Measurements from ENCODE around the gene PSMD6. TPM values are rescaled to one million over a fixed set of nuclear protein-coding genes. Genes with fewer than 3 reads are reported as not detected.

Gene PSMD6
- total and polyA plus RNA-seq, 2 donors = 78.9 to 96.5 TPM

DNA sequence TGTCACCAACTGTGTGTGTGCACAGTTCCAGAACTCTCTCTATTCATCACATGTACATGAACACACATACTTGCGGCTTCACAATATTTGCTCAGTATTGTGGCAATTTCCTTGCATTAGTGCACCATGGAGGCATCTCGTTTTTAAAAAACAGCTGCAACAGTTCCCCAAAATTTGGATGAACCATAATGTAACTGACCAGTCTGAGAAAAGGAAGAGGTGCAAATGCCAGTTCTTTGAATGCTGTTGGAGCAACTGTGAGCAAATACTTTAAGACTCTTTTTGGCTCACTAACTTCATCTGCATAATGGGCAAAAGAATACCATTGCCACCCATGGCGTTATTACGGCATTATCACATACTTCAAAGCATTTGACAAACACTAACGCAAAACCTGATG lies 38.3 kb upstream of the PSMD6 start:
- WGBS = 95% methylated on average over 5 of the region's 5 CpGs
- Histone ChIP-seq H3K36me3 (ENCODE audit: control insufficient read depth in 2 of 2, insufficient read depth in 2 of 2, low read length in 1 of 2) (no peaks in the 10 kb centered on the region), H3K4me3 (ENCODE audit: low read length in 2 of 2) (no peak overlapping the region), H3K27me3 (ENCODE audit: control insufficient read depth in 2 of 2, insufficient read depth in 1 of 2, low read length in 1 of 2) (no peaks in the 10 kb centered on the region), H3K27ac (ENCODE audit: low read depth in 1 of 2, low read length in 1 of 2) (no peak overlapping the region), H3K4me1 (ENCODE audit: control insufficient read depth in 2 of 2, insufficient read depth in 2 of 2, low read length in 2 of 2) (no peaks in the 10 kb centered on the region), H3K9me3 (ENCODE audit: control insufficient read depth in 2 of 2, insufficient read depth in 1 of 2, low read length in 1 of 2) (no peaks in the 10 kb centered on the region)
- DNase-seq (ENCODE audit: low read depth in 6 of 9, low spot score in 9 of 9) = no peak

DNA sequence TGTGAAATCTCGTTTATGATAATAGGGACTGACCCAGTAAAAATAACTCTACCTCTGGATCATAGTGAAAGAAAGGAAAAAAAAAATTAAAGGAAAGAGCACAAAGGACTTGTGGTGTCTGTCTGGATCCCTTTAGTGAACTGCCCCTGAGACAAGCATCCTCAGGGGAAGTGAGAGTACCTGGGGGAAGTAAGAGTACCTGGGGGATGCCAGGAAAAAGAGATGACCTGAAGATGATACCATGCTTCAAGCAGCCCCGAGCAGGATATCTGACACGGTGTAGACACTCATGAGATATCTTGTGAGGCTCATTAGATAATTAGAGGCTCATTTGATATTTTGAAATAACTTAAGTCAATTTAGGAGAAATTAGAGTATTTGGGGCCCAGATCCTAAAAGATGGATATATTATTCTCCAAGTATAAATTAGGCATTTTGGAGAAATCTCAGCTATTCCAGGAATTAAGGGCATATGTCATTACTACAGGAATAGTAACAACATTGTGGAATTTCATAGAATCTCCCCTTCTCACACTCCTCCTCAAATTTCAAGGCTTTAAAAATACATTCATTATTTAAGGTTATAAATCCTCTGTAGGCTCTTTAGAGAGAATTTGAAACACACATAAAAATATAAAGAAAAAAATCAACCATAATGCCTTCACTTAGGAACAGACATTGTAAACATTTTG lies 36.3 kb upstream of the PSMD6 start:
- 94% methylated on average over 3 of the region's 3 CpGs for WGBS
- no peaks in the 10 kb centered on the region for H3K4me1 ChIP-seq (ENCODE audit: control insufficient read depth in 2 of 2, insufficient read depth in 2 of 2, low read length in 2 of 2)
- no peaks in the 10 kb centered on the region for H3K36me3 ChIP-seq (ENCODE audit: control insufficient read depth in 2 of 2, insufficient read depth in 2 of 2, low read length in 1 of 2)
- no peak overlapping the region for H3K4me3 ChIP-seq (ENCODE audit: low read length in 2 of 2)
- no peaks in the 10 kb centered on the region for H3K27me3 ChIP-seq (ENCODE audit: control insufficient read depth in 2 of 2, insufficient read depth in 1 of 2, low read length in 1 of 2)
- H3K9me3 ChIP-seq (ENCODE audit: control insufficient read depth in 2 of 2, insufficient read depth in 1 of 2, low read length in 1 of 2) = no peaks in the 10 kb centered on the region
- no peak overlapping the region for H3K27ac ChIP-seq (ENCODE audit: low read depth in 1 of 2, low read length in 1 of 2)
- DNase-seq (ENCODE audit: low read depth in 6 of 9, low spot score in 9 of 9) = no peak

DNA sequence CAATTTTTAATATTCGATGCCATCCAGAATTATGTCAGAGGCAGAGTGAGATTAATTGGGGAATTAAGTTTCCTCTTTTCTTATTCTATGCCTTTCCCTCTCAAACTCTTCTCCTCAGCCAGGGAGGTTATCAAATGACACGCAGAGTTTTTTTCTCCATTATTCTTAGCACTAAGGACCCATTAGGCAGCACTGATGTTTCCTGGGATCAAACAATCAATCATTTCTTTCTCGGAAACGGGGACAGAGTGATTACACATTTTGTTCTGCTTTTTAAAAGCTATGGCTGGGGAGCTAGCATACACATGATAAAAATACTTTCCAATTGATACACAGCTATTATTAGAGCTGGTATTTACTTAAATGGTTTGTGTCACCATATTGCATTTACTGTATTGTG lies 35.3 kb upstream of the PSMD6 start:
- no peak overlapping the region for H3K27ac ChIP-seq (ENCODE audit: low read depth in 1 of 2, low read length in 1 of 2)
- H3K36me3 ChIP-seq (ENCODE audit: control insufficient read depth in 2 of 2, insufficient read depth in 2 of 2, low read length in 1 of 2) = no peaks in the 10 kb centered on the region
- 15% methylated on average over 4 of the region's 4 CpGs for WGBS
- no peaks in the 10 kb centered on the region for H3K9me3 ChIP-seq (ENCODE audit: control insufficient read depth in 2 of 2, insufficient read depth in 1 of 2, low read length in 1 of 2)
- no peaks in the 10 kb centered on the region for H3K27me3 ChIP-seq (ENCODE audit: control insufficient read depth in 2 of 2, insufficient read depth in 1 of 2, low read length in 1 of 2)
- H3K4me3 ChIP-seq (ENCODE audit: low read length in 2 of 2) = no peak overlapping the region
- no peaks in the 10 kb centered on the region for H3K4me1 ChIP-seq (ENCODE audit: control insufficient read depth in 2 of 2, insufficient read depth in 2 of 2, low read length in 2 of 2)
- no peak for DNase-seq (ENCODE audit: low read depth in 6 of 9, low spot score in 9 of 9)

DNA sequence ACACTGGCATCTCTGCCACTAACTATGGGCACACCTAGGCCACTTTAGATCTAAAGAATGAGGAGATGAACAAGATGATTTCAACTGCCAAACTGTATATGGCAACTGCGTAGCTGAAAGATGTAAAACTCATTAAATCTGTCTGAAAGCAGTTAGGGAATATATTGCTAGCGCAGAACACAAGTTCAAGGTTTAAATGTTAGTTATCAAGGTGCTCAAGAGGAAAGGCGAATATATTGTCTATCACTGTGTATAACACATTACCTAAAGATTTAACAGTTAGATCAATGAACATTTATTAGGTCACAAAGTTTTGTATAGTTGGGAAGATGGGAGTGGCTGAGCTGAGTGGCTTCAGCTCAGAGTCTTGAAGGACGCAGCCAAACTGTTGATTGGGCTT lies 33.9 kb upstream of the PSMD6 start:
- WGBS = 96% methylated on average over 4 of the region's 4 CpGs
- no peak for DNase-seq (ENCODE audit: low read depth in 6 of 9, low spot score in 9 of 9)
- H3K27me3 ChIP-seq (ENCODE audit: control insufficient read depth in 2 of 2, insufficient read depth in 1 of 2, low read length in 1 of 2) = no peaks in the 10 kb centered on the region

DNA sequence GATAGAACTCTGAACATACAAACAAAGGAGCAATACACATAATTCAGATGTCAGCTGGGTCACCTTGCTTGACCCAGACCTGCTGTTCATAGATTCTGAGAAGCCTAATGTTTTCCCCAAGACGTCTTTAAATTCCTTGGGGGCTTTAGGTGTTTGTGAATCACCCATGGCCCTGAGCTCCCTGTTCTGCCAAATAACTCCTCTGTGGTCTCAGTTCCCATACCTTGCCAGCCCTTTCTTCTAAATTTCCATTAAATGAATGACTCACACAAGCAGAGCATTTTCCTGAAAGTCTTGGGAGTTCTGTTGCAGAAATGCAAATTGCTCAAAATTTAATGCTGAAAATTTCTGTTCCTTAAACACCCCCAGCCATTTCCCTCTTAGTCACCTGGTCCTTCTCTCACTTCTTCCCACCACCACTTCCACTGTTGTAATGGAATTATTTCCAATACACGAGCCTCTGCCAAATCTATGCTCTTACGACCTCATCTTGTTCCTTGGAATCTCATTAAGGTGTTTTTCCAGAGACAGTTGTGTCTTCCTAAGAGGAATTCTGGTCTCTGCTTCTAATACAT lies 33.4 kb upstream of the PSMD6 start:
- Histone ChIP-seq H3K36me3 (ENCODE audit: control insufficient read depth in 2 of 2, insufficient read depth in 2 of 2, low read length in 1 of 2) (no peaks in the 10 kb centered on the region), H3K4me3 (ENCODE audit: low read length in 2 of 2) (no peak overlapping the region), H3K4me1 (ENCODE audit: control insufficient read depth in 2 of 2, insufficient read depth in 2 of 2, low read length in 2 of 2) (no peaks in the 10 kb centered on the region), H3K27me3 (ENCODE audit: control insufficient read depth in 2 of 2, insufficient read depth in 1 of 2, low read length in 1 of 2) (no peaks in the 10 kb centered on the region), H3K9me3 (ENCODE audit: control insufficient read depth in 2 of 2, insufficient read depth in 1 of 2, low read length in 1 of 2) (no peaks in the 10 kb centered on the region), H3K27ac (ENCODE audit: low read depth in 1 of 2, low read length in 1 of 2) (no peak overlapping the region)
- no peak for DNase-seq (ENCODE audit: low read depth in 6 of 9, low spot score in 9 of 9)
- WGBS = 92% methylated on average over 3 of the region's 3 CpGs

More for the DNA sequence above, 33.9 kb upstream of the PSMD6 start:
- no peak overlapping the region for H3K4me3 ChIP-seq (ENCODE audit: low read length in 2 of 2)
- no peaks in the 10 kb centered on the region for H3K9me3 ChIP-seq (ENCODE audit: control insufficient read depth in 2 of 2, insufficient read depth in 1 of 2, low read length in 1 of 2)
- no peak overlapping the region for H3K27ac ChIP-seq (ENCODE audit: low read depth in 1 of 2, low read length in 1 of 2)
- no peaks in the 10 kb centered on the region for H3K36me3 ChIP-seq (ENCODE audit: control insufficient read depth in 2 of 2, insufficient read depth in 2 of 2, low read length in 1 of 2)
- H3K4me1 ChIP-seq (ENCODE audit: control insufficient read depth in 2 of 2, insufficient read depth in 2 of 2, low read length in 2 of 2) = no peaks in the 10 kb centered on the region

DNA sequence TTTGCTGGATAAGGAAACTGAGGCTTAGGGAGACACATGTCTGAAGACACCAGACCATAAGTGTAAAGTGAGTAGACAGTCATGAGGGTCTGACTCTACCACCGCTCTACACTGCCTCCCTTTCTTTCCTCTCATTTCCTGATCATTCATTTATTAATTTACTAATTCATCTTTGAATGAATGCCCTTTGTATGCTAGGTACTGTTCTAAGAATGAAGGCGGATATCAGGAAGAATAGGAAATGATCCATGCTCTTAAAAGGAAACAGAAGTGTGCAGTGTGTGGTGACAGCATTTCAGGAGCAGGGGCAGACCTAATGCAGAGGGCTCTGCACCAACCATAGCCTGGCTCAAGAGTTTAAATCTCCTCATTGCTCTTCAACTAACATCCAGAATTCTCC lies 31.8 kb upstream of the PSMD6 start:
- H3K9me3 ChIP-seq (ENCODE audit: control insufficient read depth in 2 of 2, insufficient read depth in 1 of 2, low read length in 1 of 2) = no peaks in the 10 kb centered on the region
- no peak overlapping the region for H3K4me3 ChIP-seq (ENCODE audit: low read length in 2 of 2)
- no peak overlapping the region for H3K27ac ChIP-seq (ENCODE audit: low read depth in 1 of 2, low read length in 1 of 2)
- no peaks in the 10 kb centered on the region for H3K27me3 ChIP-seq (ENCODE audit: control insufficient read depth in 2 of 2, insufficient read depth in 1 of 2, low read length in 1 of 2)
- WGBS = 88% methylated on average over 2 of the region's 2 CpGs
- H3K36me3 ChIP-seq (ENCODE audit: control insufficient read depth in 2 of 2, insufficient read depth in 2 of 2, low read length in 1 of 2) = no peaks in the 10 kb centered on the region
- no peaks in the 10 kb centered on the region for H3K4me1 ChIP-seq (ENCODE audit: control insufficient read depth in 2 of 2, insufficient read depth in 2 of 2, low read length in 2 of 2)
- no peak for DNase-seq (ENCODE audit: low read depth in 6 of 9, low spot score in 9 of 9)

DNA sequence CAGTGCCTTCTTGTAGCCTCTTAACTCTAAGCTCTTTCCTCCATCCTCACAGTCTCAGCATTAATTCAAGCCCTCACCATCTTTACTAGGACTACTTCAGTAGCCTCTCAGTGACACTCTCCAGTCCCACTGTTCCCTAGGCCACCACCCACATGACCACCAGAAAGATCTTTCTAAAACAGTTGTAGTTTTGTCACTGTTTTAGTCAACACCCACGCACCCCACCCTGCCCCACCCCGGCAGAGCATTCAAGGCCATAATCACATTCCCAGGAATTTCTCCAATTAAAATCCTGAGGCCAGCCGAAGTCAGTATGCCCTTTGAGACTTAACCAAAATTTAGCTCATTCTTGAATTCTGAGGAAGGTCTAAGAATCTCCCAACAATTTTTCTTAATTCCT lies 31.2 kb upstream of the PSMD6 start:
- DNase-seq (ENCODE audit: low read depth in 6 of 9, low spot score in 9 of 9) = no peak
- Histone ChIP-seq H3K36me3 (ENCODE audit: control insufficient read depth in 2 of 2, insufficient read depth in 2 of 2, low read length in 1 of 2) (no peaks in the 10 kb centered on the region), H3K27ac (ENCODE audit: low read depth in 1 of 2, low read length in 1 of 2) (no peak overlapping the region), H3K9me3 (ENCODE audit: control insufficient read depth in 2 of 2, insufficient read depth in 1 of 2, low read length in 1 of 2) (no peaks in the 10 kb centered on the region), H3K4me1 (ENCODE audit: control insufficient read depth in 2 of 2, insufficient read depth in 2 of 2, low read length in 2 of 2) (no peaks in the 10 kb centered on the region), H3K27me3 (ENCODE audit: control insufficient read depth in 2 of 2, insufficient read depth in 1 of 2, low read length in 1 of 2) (peaks cover 0 to 3% of the 10 kb centered on the region in 2 donors), H3K4me3 (ENCODE audit: low read length in 2 of 2) (no peak overlapping the region)
- WGBS = 98% methylated on average over 3 of the region's 3 CpGs

DNA sequence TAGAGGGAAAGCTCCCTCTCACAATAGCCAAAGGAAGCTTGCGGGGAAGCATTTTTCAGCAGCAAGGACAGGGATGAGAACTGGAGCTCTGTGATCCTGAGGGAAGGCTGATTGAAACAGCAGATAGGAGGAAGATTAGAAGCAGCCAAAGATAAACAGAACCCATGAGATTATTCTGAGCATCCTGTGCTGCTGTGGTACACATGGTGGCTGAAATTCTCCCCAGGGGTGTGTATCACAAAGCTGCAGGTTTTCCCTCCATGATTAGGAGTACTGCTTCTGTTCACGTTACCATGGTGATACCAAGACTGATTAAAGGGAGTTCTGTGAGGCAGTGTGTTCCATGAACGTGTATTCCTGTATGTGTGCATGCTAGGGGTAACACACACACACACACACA lies 30.3 kb upstream of the PSMD6 start:
- no peaks in the 10 kb centered on the region for H3K4me1 ChIP-seq (ENCODE audit: control insufficient read depth in 2 of 2, insufficient read depth in 2 of 2, low read length in 2 of 2)
- H3K36me3 ChIP-seq (ENCODE audit: control insufficient read depth in 2 of 2, insufficient read depth in 2 of 2, low read length in 1 of 2) = no peaks in the 10 kb centered on the region
- H3K9me3 ChIP-seq (ENCODE audit: control insufficient read depth in 2 of 2, insufficient read depth in 1 of 2, low read length in 1 of 2) = no peaks in the 10 kb centered on the region
- H3K27ac ChIP-seq (ENCODE audit: low read depth in 1 of 2, low read length in 1 of 2) = no peak overlapping the region
- WGBS = 93% methylated on average over 3 of the region's 3 CpGs
- H3K27me3 ChIP-seq (ENCODE audit: control insufficient read depth in 2 of 2, insufficient read depth in 1 of 2, low read length in 1 of 2) = peaks cover 0 to 3% of the 10 kb centered on the region in 2 donors
- DNase-seq (ENCODE audit: low read depth in 6 of 9, low spot score in 9 of 9) = no peak
- H3K4me3 ChIP-seq (ENCODE audit: low read length in 2 of 2) = no peak overlapping the region

DNA sequence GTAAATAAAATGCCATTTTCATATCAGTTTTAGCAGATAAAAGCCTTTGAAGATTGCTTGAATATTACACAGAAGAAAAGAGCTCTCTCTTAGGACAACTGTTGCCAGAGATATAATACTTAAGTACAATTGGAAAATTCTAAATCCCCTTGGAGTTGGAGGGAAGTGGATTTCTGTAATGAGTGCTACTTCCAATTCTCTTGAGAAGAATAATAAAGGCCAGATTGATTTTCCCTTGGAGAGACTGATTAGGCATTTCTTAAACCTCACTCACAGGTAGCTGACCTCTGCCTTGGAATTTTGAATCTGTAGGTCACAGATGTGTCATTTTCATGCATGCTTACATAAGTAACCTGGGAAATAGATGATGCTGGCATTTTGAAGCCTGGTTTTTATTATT lies 29.8 kb upstream of the PSMD6 start:
- H3K9me3 ChIP-seq (ENCODE audit: control insufficient read depth in 2 of 2, insufficient read depth in 1 of 2, low read length in 1 of 2) = no peaks in the 10 kb centered on the region
- H3K27me3 ChIP-seq (ENCODE audit: control insufficient read depth in 2 of 2, insufficient read depth in 1 of 2, low read length in 1 of 2) = peaks cover 0 to 5% of the 10 kb centered on the region in 2 donors

More for the DNA sequence above, 29.8 kb upstream of the PSMD6 start:
- no peaks in the 10 kb centered on the region for H3K36me3 ChIP-seq (ENCODE audit: control insufficient read depth in 2 of 2, insufficient read depth in 2 of 2, low read length in 1 of 2)
- no peaks in the 10 kb centered on the region for H3K4me1 ChIP-seq (ENCODE audit: control insufficient read depth in 2 of 2, insufficient read depth in 2 of 2, low read length in 2 of 2)
- H3K4me3 ChIP-seq (ENCODE audit: low read length in 2 of 2) = no peak overlapping the region
- H3K27ac ChIP-seq (ENCODE audit: low read depth in 1 of 2, low read length in 1 of 2) = no peak overlapping the region
- DNase-seq (ENCODE audit: low read depth in 6 of 9, low spot score in 9 of 9) = no peak

Measured in thymus (tissue), 11 donors.